C4-2B (cell line): ENCODE measurements around the gene RASGEF1C.
"Not testable (repeated sequence)": the region's sequence is repeated elsewhere in the genome, so short reads cannot be mapped to it uniquely, and the experiment has no call there.

ENCODE experiments used
- H3K27ac ChIP-seq: fragments of 450-650 bp; 2 replicates; pipeline ENCODE4 v1.5.1; 2017
- ZFX ChIP-seq: fragments of 450-650 bp; IDR thresholded peaks from 2 replicates; pipeline ENCODE4 v1.6.1; 2017
- TF ChIP-seq, protein P1 (sequence below): fragments of 450-650 bp; conservative IDR thresholded peaks from 2 replicates; pipeline ENCODE4 v1.5.1; 2017; ENCODE audit warnings: mild to moderate bottlenecking

Gene RASGEF1C

DNA sequence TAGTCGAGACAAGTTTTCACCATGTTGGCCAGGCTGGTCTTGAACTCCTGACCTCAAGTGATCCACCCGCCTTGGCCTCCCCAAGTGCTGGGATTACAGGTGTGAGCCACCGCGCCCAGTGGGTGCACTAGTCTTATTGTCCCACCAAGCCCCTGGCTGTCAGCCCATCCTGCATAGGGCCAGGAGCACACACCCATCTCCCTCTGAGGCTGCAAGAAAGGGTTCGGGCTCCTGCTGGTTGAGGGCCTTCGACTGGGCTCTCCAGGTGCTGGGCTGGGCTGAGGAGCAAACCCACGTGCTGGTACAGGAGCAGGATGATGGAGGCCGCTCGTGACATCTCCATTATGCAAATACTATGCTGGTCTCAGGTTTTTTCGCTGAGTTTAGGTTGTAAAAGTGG, 112.4 kb downstream of the RASGEF1C start:
- TF ChIP-seq, protein P1, sequence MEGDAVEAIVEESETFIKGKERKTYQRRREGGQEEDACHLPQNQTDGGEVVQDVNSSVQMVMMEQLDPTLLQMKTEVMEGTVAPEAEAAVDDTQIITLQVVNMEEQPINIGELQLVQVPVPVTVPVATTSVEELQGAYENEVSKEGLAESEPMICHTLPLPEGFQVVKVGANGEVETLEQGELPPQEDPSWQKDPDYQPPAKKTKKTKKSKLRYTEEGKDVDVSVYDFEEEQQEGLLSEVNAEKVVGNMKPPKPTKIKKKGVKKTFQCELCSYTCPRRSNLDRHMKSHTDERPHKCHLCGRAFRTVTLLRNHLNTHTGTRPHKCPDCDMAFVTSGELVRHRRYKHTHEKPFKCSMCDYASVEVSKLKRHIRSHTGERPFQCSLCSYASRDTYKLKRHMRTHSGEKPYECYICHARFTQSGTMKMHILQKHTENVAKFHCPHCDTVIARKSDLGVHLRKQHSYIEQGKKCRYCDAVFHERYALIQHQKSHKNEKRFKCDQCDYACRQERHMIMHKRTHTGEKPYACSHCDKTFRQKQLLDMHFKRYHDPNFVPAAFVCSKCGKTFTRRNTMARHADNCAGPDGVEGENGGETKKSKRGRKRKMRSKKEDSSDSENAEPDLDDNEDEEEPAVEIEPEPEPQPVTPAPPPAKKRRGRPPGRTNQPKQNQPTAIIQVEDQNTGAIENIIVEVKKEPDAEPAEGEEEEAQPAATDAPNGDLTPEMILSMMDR: no peak
- TF ChIP-seq ZFX: no peak
- H3K27ac ChIP-seq: no peak overlapping the region

- no peak overlapping the region for H3K27ac ChIP-seq
- TF ChIP-seq, protein P1: no peak
- TF ChIP-seq ZFX: no peak
Measured at GRCh38 chr5:180095545-180095944, 113.5 kb downstream of the RASGEF1C start.

GRCh38 chr5:180093651-180094382, 115.2 kb downstream of the RASGEF1C start:
- H3K27ac ChIP-seq: no peak overlapping the region
- TF ChIP-seq, protein P1: no peak
- no peak for TF ChIP-seq ZFX

DNA sequence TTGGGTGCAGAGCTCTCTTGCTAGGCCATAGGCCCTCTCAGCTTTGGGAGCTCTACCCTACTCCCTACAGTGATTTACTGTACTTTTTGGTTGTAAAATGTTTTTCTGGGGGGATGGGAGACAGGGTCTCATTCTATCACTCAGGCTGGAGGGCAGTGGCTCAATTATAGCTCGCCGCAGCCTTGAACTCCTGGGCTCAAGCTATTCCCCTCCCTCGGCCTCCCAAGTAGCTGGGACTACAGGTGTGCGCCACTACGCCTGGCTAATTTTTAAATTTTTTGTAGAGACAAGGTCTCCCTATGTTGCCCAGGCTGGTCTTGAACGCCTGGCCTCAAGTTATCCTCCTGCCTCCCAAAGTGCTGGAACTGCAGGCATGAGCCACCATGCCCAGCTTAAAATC, 115.8 kb downstream of the RASGEF1C start:
- TF ChIP-seq ZFX: no peak
- TF ChIP-seq, protein P1: no peak
- no peak overlapping the region for H3K27ac ChIP-seq

DNA sequence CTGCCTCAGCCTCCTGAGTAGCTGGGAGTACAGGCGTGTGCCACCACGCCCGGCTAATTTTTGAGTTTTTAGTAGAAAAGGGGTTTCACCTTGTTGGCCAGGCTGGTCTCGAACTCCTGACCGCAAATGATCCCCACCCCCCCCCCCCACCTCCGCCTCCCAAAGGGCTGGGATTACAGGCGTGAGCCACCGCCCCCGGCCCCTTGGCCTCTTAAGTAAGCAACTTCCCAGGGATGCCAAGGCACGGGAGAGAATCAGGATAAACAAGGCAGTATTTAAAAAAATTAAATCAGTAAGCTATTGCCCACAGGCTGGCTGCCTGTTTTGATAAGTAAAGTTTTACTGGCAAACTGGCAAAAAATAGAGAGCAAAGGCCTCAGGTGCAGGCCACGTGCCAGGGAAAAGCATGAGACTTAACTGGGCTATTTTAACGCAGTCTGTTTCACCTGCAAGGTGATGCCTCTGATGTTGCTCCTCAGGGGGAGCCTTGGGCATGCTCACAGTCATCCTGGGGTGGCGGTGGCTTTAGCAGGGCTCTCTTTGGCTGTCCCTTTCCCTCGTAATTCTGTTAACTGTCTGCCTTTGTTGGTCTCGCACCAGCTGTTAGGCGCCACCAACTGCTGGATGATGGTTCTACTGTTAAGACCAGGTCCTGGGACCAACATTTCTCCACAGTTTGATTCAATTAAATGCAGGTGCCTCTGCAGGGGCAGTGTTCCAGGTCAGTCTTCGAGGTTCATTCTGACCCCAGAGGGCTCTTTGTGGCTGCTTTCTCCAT, 118.1 kb downstream of the RASGEF1C start:
- H3K27ac ChIP-seq: no peak overlapping the region
- TF ChIP-seq ZFX: no peak
- TF ChIP-seq, protein P1: peak; percentile 41

- no peak overlapping the region for H3K27ac ChIP-seq
- no peak for TF ChIP-seq ZFX
- TF ChIP-seq, protein P1: peak; percentile 95
Measured at GRCh38 chr5:180090098-180090768, 118.8 kb downstream of the RASGEF1C start.

DNA sequence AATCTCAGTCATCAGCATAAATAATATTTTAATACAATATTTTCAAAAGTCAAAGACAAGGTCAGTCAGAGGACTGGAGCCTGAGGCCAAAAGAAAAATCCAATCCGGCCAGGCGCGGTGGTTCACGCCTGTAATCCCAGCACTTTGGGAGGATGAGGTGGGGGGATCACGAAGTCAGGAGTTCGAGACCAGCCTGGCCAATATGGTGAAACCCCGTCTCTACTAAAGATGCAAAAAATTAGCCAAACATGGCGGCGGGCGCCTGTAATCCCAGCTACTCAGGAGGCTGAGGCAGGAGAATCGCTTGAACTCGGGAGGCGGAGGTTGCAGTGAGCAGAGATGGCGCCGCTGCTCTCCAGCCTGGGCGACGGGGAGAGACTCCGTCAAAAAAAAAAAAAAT, 119.4 kb downstream of the RASGEF1C start:
- H3K27ac ChIP-seq: not testable (repeated sequence)
